GM23338 (cell line): Measurements from ENCODE around the gene USPL1. TPM values are rescaled to one million over a fixed set of nuclear protein-coding genes. Genes with fewer than 3 reads are reported as not detected.

ENCODE experiments used
- ATAC-seq: fragments of 200-7000 bp; cut with Tn5 transposase; 3 replicates; pipeline ENCODE4 v1.9.1; 2020
- DNase-seq: peaks from one replicate; pipeline ENCODE4 v3.0.0-alpha.2; 2015; ENCODE audit warnings: low spot score
- H2AFZ ChIP-seq: fragments of 200-600 bp; sonication (generic); 2 replicates; pipeline ENCODE4 v1.8.0; 2016; ENCODE audit warnings: antibody characterized with exemption, mild to moderate bottlenecking, moderate library complexity
- H3F3A ChIP-seq: fragments of 200-600 bp; sonication (generic); replicated peaks from 2 replicates; pipeline ENCODE4 v1.8.0; 2017; ENCODE audit warnings: antibody characterized with exemption, mixed run types, low read depth
- H3K27ac ChIP-seq: fragments of 200-600 bp; sonication (generic); 2 replicates; pipeline ENCODE4 v1.6.1; 2016; ENCODE audit warnings: low read depth
- H3K27me3 ChIP-seq: fragments of 200-600 bp; sonication (generic); 2 replicates; pipeline ENCODE4 v1.8.0; 2016; ENCODE audit warnings: mild to moderate bottlenecking, mixed run types, moderate library complexity; ENCODE audit not compliant: insufficient read depth
- H3K36me3 ChIP-seq: fragments of 200-600 bp; sonication (generic); 2 replicates; pipeline ENCODE4 v1.8.0; 2016; ENCODE audit warnings: mild to moderate bottlenecking; ENCODE audit not compliant: insufficient read depth
- H3K4me1 ChIP-seq: fragments of 200-600 bp; sonication (generic); 2 replicates; pipeline ENCODE4 v1.8.0; 2016; ENCODE audit warnings: mild to moderate bottlenecking, moderate library complexity; ENCODE audit not compliant: insufficient read depth
- H3K4me2 ChIP-seq: fragments of 200-600 bp; sonication (generic); 2 replicates; pipeline ENCODE4 v1.7.1; 2017; ENCODE audit warnings: mixed run types
- H3K4me3 ChIP-seq: fragments of 200-600 bp; sonication (generic); 2 replicates; pipeline ENCODE4 v1.6.1; 2016; ENCODE audit warnings: mixed run types
- H3K79me2 ChIP-seq: fragments of 200-600 bp; sonication (generic); replicated peaks from 2 replicates; pipeline ENCODE4 v1.8.0; 2017; ENCODE audit warnings: mild to moderate bottlenecking; ENCODE audit not compliant: insufficient read depth
- H3K9me2 ChIP-seq: fragments of 200-600 bp; sonication (generic); 2 replicates; pipeline ENCODE4 v1.8.0; 2017; ENCODE audit not compliant: insufficient read depth
- H4K20me1 ChIP-seq: fragments of 200-600 bp; sonication (generic); replicated peaks from 2 replicates; pipeline ENCODE4 v1.8.0; 2017; ENCODE audit warnings: mild to moderate bottlenecking; ENCODE audit not compliant: insufficient read depth
- H3K27ac Mint-ChIP-seq: 2 replicates; pipeline ENCODE4 v1.8.0; 2020; ENCODE audit warnings: inconsistent platforms, mild to moderate bottlenecking, moderate library complexity, mixed read lengths
- H3K27me3 Mint-ChIP-seq: 3 replicates; pipeline ENCODE4 v1.8.0; 2022; ENCODE audit warnings: low read depth, mild to moderate bottlenecking, moderate library complexity, mixed read lengths, inconsistent platforms; ENCODE audit not compliant: insufficient read depth, poor library complexity
- H3K36me3 Mint-ChIP-seq: 3 replicates; pipeline ENCODE4 v1.8.0; 2021; ENCODE audit warnings: low read depth, mild to moderate bottlenecking, inconsistent platforms, moderate library complexity, mixed read lengths
- H3K4me1 Mint-ChIP-seq: 3 replicates; pipeline ENCODE4 v1.8.0; 2020; ENCODE audit warnings: mild to moderate bottlenecking, inconsistent platforms, mixed read lengths
- H3K4me3 Mint-ChIP-seq: 3 replicates; pipeline ENCODE4 v1.8.0; 2021; ENCODE audit warnings: moderate library complexity, mild to moderate bottlenecking, inconsistent platforms, mixed read lengths
- H3K9me3 Mint-ChIP-seq: 3 replicates; pipeline ENCODE4 v1.8.0; 2020; ENCODE audit warnings: moderate library complexity, mild to moderate bottlenecking, inconsistent platforms, mixed read lengths
- CREB1 ChIP-seq: fragments of 250-450 bp; sonication (Bioruptor Pico); IDR thresholded peaks from 2 replicates; pipeline ENCODE4 v1.5.0; 2020; ENCODE audit warnings: low read depth, mild to moderate bottlenecking, moderate library complexity
- ETS1 ChIP-seq: IDR thresholded peaks from 2 replicates; pipeline ENCODE4 v1.6.1; 2016; ENCODE audit warnings: antibody characterized with exemption
- EZH2 ChIP-seq: fragments of 200-600 bp; sonication (generic); IDR thresholded peaks from one replicate; pipeline ENCODE4 v1.8.0; 2017; ENCODE audit warnings: antibody characterized with exemption, mild to moderate bottlenecking, low read depth; ENCODE audit not compliant: unreplicated experiment
- EZH2phosphoT487 ChIP-seq: fragments of 200-600 bp; sonication (generic); IDR thresholded peaks from one replicate; pipeline ENCODE4 v1.8.1; 2018; ENCODE audit warnings: antibody characterized with exemption; ENCODE audit not compliant: unreplicated experiment
- JUNB ChIP-seq: IDR thresholded peaks from one replicate; pipeline ENCODE4 v1.6.1; 2016; ENCODE audit warnings: antibody characterized with exemption; ENCODE audit not compliant: unreplicated experiment
- NANOG ChIP-seq: IDR thresholded peaks from 2 replicates; pipeline ENCODE4 v1.6.1; 2016; ENCODE audit warnings: antibody characterized with exemption, borderline replicate concordance
- POLR2AphosphoS5 ChIP-seq: IDR thresholded peaks from 2 replicates; pipeline ENCODE4 v1.6.1; 2016; ENCODE audit warnings: antibody characterized with exemption, low read depth
- REST ChIP-seq: IDR thresholded peaks from one replicate; pipeline ENCODE4 v1.6.1; 2018; ENCODE audit warnings: antibody characterized with exemption; ENCODE audit not compliant: unreplicated experiment
- STAT1 ChIP-seq: IDR thresholded peaks from one replicate; pipeline ENCODE4 v1.6.1; 2016; ENCODE audit warnings: antibody characterized with exemption; ENCODE audit not compliant: unreplicated experiment
- ZNF114 ChIP-seq: fragments of 250-450 bp; sonication (Bioruptor Pico); IDR thresholded peaks from 2 replicates; pipeline ENCODE4 v1.5.0; 2020; ENCODE audit warnings: mild to moderate bottlenecking, moderate library complexity
- ZNF331 ChIP-seq: fragments of 250-450 bp; sonication (Bioruptor Pico); IDR thresholded peaks from 2 replicates; pipeline ENCODE4 v1.5.0; 2020; ENCODE audit warnings: low read depth, mild to moderate bottlenecking, moderate library complexity
- ZNF462 ChIP-seq: fragments of 250-450 bp; sonication (Bioruptor Pico); IDR thresholded peaks from 2 replicates; pipeline ENCODE4 v1.5.0; 2020; ENCODE audit warnings: mild to moderate bottlenecking, moderate library complexity
- polyA plus RNA-seq: library from polyadenylated mRNA; unstranded; fragments of >200 nt; fragmentation: Nextera tagmentation; extraction: Ambion mirVana; gene quantifications from 2 replicates; pipeline ENCODE4 v1.2.1, GENCODE V29; 2016
- total RNA-seq: library from RNA; depleted of rRNA; stranded (reverse); fragments of >200 nt; shearing (Covaris generic); gene quantifications from 2 replicates; pipeline ENCODE4 v1.2.3, GENCODE V29; 2014
- TF ChIP-seq, protein P1 (sequence below), 2 experiments: fragments of 200-600 bp in 1 of 2; sonication (generic) in 1 of 2; conservative IDR thresholded peaks; 2 replicates each; pipeline versions ENCODE4 v1.5.1 to v1.6.1; 2016 to 2017; ENCODE audit warnings: antibody characterized with exemption in 2 of 2, low read depth in 2 of 2, mild to moderate bottlenecking in 2 of 2, moderate library complexity in 1 of 2

Gene USPL1
- total and polyA plus RNA-seq, 2 experiments from 2014 or later, result 12.4 to 24.1 TPM

DNA sequence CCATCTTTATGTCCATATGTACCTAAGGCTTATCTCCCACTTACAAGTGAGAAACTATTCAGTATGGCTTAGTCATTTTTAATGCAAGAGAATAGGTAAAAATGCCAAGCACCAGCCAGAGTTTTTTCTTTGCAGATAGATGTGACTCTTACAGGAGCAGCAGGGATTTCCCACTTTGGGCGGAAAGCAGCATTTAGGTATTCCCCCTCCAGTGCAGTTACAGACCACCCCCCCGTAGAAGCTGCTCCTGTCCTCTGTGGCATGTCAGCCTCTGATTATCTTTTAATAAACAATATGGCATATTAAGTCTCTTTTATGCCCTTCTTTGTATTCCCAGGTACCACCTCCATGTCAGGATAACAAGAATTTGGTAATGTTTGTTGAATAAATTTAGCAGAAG, 24.7 kb upstream of the USPL1 start:
- Mint-ChIP-seq H3K27me3 (no peaks in the 10 kb centered on the region), H3K4me3 (no peak overlapping the region), H3K36me3 (no peaks in the 10 kb centered on the region), H3K9me3 (no peaks in the 10 kb centered on the region), H3K27ac (no peak overlapping the region), H3K4me1 (no peaks in the 10 kb centered on the region)
- no peak overlapping the region for H3K27ac ChIP-seq
- H3K27me3 ChIP-seq, result no peaks in the 10 kb centered on the region
- no peaks in the 10 kb centered on the region; the same call in 1 of the 2 replicates for H4K20me1 ChIP-seq
- DNase-seq, result no peak
- H3K4me1 ChIP-seq, result no peaks in the 10 kb centered on the region
- no peak for TF ChIP-seq EZH2phosphoT487
- TF ChIP-seq JUNB, result no peak
- TF ChIP-seq CREB1 (CRISPR knock-in tag), result no peak
- no peak for TF ChIP-seq REST
- TF ChIP-seq EZH2, result no peak
- no peak for TF ChIP-seq ZNF114
- no peak for TF ChIP-seq NANOG
- TF ChIP-seq, protein P1, sequence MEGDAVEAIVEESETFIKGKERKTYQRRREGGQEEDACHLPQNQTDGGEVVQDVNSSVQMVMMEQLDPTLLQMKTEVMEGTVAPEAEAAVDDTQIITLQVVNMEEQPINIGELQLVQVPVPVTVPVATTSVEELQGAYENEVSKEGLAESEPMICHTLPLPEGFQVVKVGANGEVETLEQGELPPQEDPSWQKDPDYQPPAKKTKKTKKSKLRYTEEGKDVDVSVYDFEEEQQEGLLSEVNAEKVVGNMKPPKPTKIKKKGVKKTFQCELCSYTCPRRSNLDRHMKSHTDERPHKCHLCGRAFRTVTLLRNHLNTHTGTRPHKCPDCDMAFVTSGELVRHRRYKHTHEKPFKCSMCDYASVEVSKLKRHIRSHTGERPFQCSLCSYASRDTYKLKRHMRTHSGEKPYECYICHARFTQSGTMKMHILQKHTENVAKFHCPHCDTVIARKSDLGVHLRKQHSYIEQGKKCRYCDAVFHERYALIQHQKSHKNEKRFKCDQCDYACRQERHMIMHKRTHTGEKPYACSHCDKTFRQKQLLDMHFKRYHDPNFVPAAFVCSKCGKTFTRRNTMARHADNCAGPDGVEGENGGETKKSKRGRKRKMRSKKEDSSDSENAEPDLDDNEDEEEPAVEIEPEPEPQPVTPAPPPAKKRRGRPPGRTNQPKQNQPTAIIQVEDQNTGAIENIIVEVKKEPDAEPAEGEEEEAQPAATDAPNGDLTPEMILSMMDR (conservative IDR thresholded peaks at IDR 0.05; ENCODE audit: low read depth in 2 of 2), result no peak
- TF ChIP-seq POLR2AphosphoS5, result no peak
- no peak for TF ChIP-seq STAT1
- TF ChIP-seq ZNF462, result no peak
- TF ChIP-seq ZNF331 (CRISPR knock-in tag), result no peak
- no peak for TF ChIP-seq ETS1
- no peak for ATAC-seq
- H3K9me2 ChIP-seq, result no peaks in the 10 kb centered on the region
- no peak overlapping the region for H3K4me2 ChIP-seq
- no peak overlapping the region for H3K4me3 ChIP-seq
- no peaks in the 10 kb centered on the region for H3K79me2 ChIP-seq
- no peak overlapping the region for H2AFZ ChIP-seq
- H3K36me3 ChIP-seq, result no peaks in the 10 kb centered on the region
- no peaks in the 10 kb centered on the region for H3F3A ChIP-seq
